T-cell (primary cell): ENCODE measurements around the gene DND1. TPM values are rescaled to one million over a fixed set of nuclear protein-coding genes. Genes with fewer than 3 reads are reported as not detected.
"Not testable (repeated sequence)": the region's sequence is repeated elsewhere in the genome, so short reads cannot be mapped to it uniquely, and the experiment has no call there.

Source experiments
- ATAC-seq, 4 experiments: fragments of 200-7000 bp in 3 of 4; fragments of 150-1000 bp in 1 of 4; cut with Tn5 transposase; replicated peaks in 1 of 4; 1 replicate in 3 of 4; 2 replicates in 1 of 4; pipeline ENCODE4 v1.10.0; 2021; ENCODE audit warnings: moderate library complexity in 3 of 4, mild to moderate bottlenecking in 2 of 4, moderate number of reproducible peaks in 1 of 4
- CTCF ChIA-PET, 2 donors: fragments of 300-600 bp; sonication (Branson Sonifier 250); formaldehyde crosslinking; loops; one replicate each; lab custom pipeline; 2022; ENCODE audit warnings: antibody characterized with exemption in 2 of 2; lab: Charles Lee
- POLR2A ChIA-PET, 2 donors: fragments of 300-600 bp; sonication (Branson Sonifier 250); formaldehyde crosslinking; loops; one replicate each; lab custom pipeline; 2022; ENCODE audit warnings: antibody characterized with exemption in 2 of 2; lab: Charles Lee
- DNase-seq, 35 experiments: peaks; one replicate each; pipeline versions ENCODE4 v3.0.0 to v3.0.0-alpha.2; 2013 to 2023
- H3K27ac ChIP-seq: one replicate; pipeline ENCODE4 v1.5.1; 2013; ENCODE audit warnings: low read length
- H3K27me3 ChIP-seq, 2 experiments: replicated peaks in 1 of 2; 1 replicate in 1 of 2; 2 replicates in 1 of 2; pipeline versions ENCODE4 v1.6.1 to v1.7.0; 2013; ENCODE audit warnings: low read length in 1 of 2, mixed read lengths in 1 of 2; ENCODE audit not compliant: control insufficient read depth in 2 of 2, insufficient read depth in 2 of 2; ENCODE audit errors: extremely low read depth in 1 of 2
- H3K36me3 ChIP-seq, 2 donors: 1 replicate in 1 of 2; 2 replicates in 1 of 2; pipeline versions ENCODE4 v1.6.1 to v1.7.0; 2013; ENCODE audit warnings: low read length in 1 of 2; ENCODE audit not compliant: control insufficient read depth in 2 of 2, insufficient read depth in 1 of 2; ENCODE audit errors: extremely low read depth in 1 of 2
- H3K4me1 ChIP-seq, 2 experiments: 1 replicate in 1 of 2; 2 replicates in 1 of 2; pipeline versions ENCODE4 v1.6.1 to v1.7.0; 2013; ENCODE audit warnings: low read length in 2 of 2, mixed read lengths in 1 of 2; ENCODE audit not compliant: insufficient read depth in 2 of 2, control insufficient read depth in 1 of 2; ENCODE audit errors: extremely low read depth in 1 of 2
- H3K4me3 ChIP-seq, 2 donors: 1 replicate in 1 of 2; 2 replicates in 1 of 2; pipeline versions ENCODE4 v1.5.1 to v1.7.0; 2013; ENCODE audit warnings: mild to moderate bottlenecking in 2 of 2, low read length in 1 of 2, moderate library complexity in 1 of 2; ENCODE audit not compliant: control insufficient read depth in 1 of 2; ENCODE audit errors: extremely low read depth in 1 of 2
- H3K9me3 ChIP-seq: 2 replicates; pipeline ENCODE4 v1.7.0; 2013
- H3K27ac Mint-ChIP-seq, 2 donors: one replicate each; pipeline ENCODE4 v1.8.0; 2020 to 2021; ENCODE audit warnings: mild to moderate bottlenecking in 2 of 2, mixed read lengths in 2 of 2
- H3K27me3 Mint-ChIP-seq, 2 donors: one replicate each; pipeline ENCODE4 v1.8.0; 2021 to 2022; ENCODE audit warnings: mixed read lengths in 2 of 2
- H3K36me3 Mint-ChIP-seq: one replicate; pipeline ENCODE4 v1.8.0; 2021; ENCODE audit warnings: mixed read lengths
- H3K4me1 Mint-ChIP-seq, 3 donors: one replicate each; pipeline ENCODE4 v1.8.0; 2020 to 2022; ENCODE audit warnings: mixed read lengths in 3 of 3, mild to moderate bottlenecking in 1 of 3
- H3K4me3 Mint-ChIP-seq, 3 donors: one replicate each; pipeline ENCODE4 v1.8.0; 2020 to 2022; ENCODE audit warnings: mild to moderate bottlenecking in 3 of 3, mixed read lengths in 3 of 3, moderate library complexity in 3 of 3
- H3K9me3 Mint-ChIP-seq, 3 donors: one replicate each; pipeline ENCODE4 v1.8.0; 2020 to 2022; ENCODE audit warnings: mixed read lengths in 3 of 3
- WGBS: methylation state at CpG from one replicate; pipeline ENCODE4 v1.1.5; 2013; ENCODE audit warnings: missing lambda C conversion rate; ENCODE audit not compliant: insufficient coverage; 5-methylcytosine and 5-hydroxymethylcytosine counted together
- total RNA-seq, 35 experiments: library from RNA in 6 of 35; stranded (reverse) in 6 of 35; fragments of 120-200 nt in 1 of 35; gene quantifications; one replicate each; pipeline versions ENCODE4 v1.2.1 to v1.2.4 and lab custom pipeline; 2013 to 2026

Gene DND1
- total RNA-seq, 5 donors from 2014 or later (not counting 1 experiment from before 2014, with no cell fraction given): 3.0 to 6.4 (median 5.5) TPM

DNA sequence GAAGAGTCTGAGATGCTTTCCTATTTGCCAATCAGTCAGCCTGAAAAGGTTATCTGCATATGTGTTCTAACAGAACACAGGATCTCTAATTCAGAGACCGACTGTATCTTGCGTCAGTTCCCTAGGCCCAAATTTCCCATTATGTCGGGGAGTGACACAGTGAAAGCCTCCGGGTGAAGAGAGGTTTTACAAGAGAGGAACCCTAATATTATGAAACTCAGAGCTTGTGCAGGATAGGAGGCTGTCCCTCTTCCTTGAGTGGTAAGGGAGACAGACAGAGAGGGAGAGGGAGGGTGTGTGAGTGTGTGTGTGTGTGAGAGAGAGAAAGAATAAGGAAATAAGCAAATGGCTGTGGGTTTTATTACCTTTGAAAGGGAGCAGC lies 42.3 kb downstream of the DND1 start:
- H3K36me3 Mint-ChIP-seq: no peaks in the 10 kb centered on the region
- H3K4me1 ChIP-seq: peaks cover 0 to 19% of the 10 kb centered on the region in 2 experiments
- ChIA-PET POLR2A (interaction anchor here in 1 of 2 donors (0.5 kb wide), 1 partner anchor 247 kb away, joined by 3 read pairs; no protein-coding TSS in a partner anchor), CTCF (no interaction called here)
- peaks cover 0 to 14% of the 10 kb centered on the region in 2 experiments for H3K27me3 ChIP-seq
- peaks cover 0 to 7% of the 10 kb centered on the region in 2 donors for H3K27me3 Mint-ChIP-seq
- WGBS: 100% methylated on average over 2 of the region's 4 CpGs
- H3K27ac Mint-ChIP-seq: peak overlapping the region in 1 of 2 donors; percentile 21
- DNase-seq (peak in 1 of 35 experiments; percentile 11), ATAC-seq (no peak)
- no peaks in the 10 kb centered on the region for H3K36me3 ChIP-seq
- H3K9me3 Mint-ChIP-seq: peaks cover 0 to 4% (median 0%) of the 10 kb centered on the region in 3 donors
- no peak overlapping the region for H3K4me3 ChIP-seq
- H3K4me3 Mint-ChIP-seq: peak overlapping the region in 2 of 3 donors; percentile 61 to 88
- H3K9me3 ChIP-seq: no peaks in the 10 kb centered on the region
- peaks cover 19 to 31% (median 23%) of the 10 kb centered on the region in 3 donors for H3K4me1 Mint-ChIP-seq
- H3K27ac ChIP-seq: no peak overlapping the region

- DNase-seq (no peak), ATAC-seq (no peak)
- H3K36me3 Mint-ChIP-seq: no peaks in the 10 kb centered on the region
- H3K4me3 Mint-ChIP-seq: peak overlapping the region in 1 of 3 donors; percentile 88
- POLR2A ChIA-PET: interaction anchor here in 1 of 2 donors (0.5 to 0.6 kb wide), 3 partner anchors 78 to 1290 kb away, joined by 3 to 4 read pairs (median 3); no protein-coding TSS in a partner anchor
- Histone ChIP-seq H3K4me3 (no peak overlapping the region), H3K9me3 (no peaks in the 10 kb centered on the region), H3K4me1 (peaks cover 0 to 19% of the 10 kb centered on the region in 2 experiments), H3K27ac (no peak overlapping the region), H3K36me3 (no peaks in the 10 kb centered on the region), H3K27me3 (peaks cover 0 to 14% of the 10 kb centered on the region in 2 experiments)
- peaks cover 0 to 4% (median 0%) of the 10 kb centered on the region in 3 donors for H3K9me3 Mint-ChIP-seq
- peaks cover 0 to 7% of the 10 kb centered on the region in 2 donors for H3K27me3 Mint-ChIP-seq
- CTCF ChIA-PET: interaction anchor here in 1 of 2 donors (0.8 kb wide), 1 partner anchor 17 kb away, joined by 3 read pairs; the partner anchor contains the start of gene IK
- H3K4me1 Mint-ChIP-seq: peaks cover 19 to 31% (median 23%) of the 10 kb centered on the region in 3 donors
- 60% methylated on average over 1 of the region's 2 CpGs for WGBS
- H3K27ac Mint-ChIP-seq: no peak overlapping the region
These were observed 42.9 kb downstream of the DND1 start for GRCh38 chr5:140630292-140631035.

DNA sequence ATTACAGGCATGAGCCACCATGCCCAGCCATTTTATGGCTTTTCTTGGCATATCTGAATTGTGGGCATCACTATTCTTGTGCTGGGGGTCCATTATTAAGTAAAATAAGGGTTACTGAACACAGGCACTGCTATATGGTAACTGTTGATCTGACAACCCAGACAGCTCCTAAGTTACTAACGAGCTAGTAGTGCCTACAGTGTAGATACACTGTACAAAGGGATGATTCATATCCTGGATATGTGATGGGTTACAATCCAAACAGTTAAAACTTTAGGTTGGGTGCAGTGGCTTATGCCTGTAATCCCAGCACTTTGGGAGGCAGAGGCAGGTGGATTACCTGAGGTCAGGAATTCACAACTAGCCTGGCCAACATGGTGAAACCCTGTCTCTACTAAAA lies 44.7 kb downstream of the DND1 start:
- ATAC-seq (no peak), DNase-seq (no peak)
- Mint-ChIP-seq H3K27ac (no peak overlapping the region), H3K4me3 (no peak overlapping the region), H3K36me3 (no peaks in the 10 kb centered on the region), H3K27me3 (peaks cover 0 to 7% of the 10 kb centered on the region in 2 donors), H3K4me1 (peaks cover 14 to 21% (median 18%) of the 10 kb centered on the region in 3 donors), H3K9me3 (peaks cover 0 to 4% (median 0%) of the 10 kb centered on the region in 3 donors)
- H3K27ac ChIP-seq: no peak overlapping the region
- H3K27me3 ChIP-seq: peaks cover 0 to 14% of the 10 kb centered on the region in 2 experiments
- WGBS: no CpG with 5 or more reads among the region's 1 CpG
- no peaks in the 10 kb centered on the region for H3K36me3 ChIP-seq
- peaks cover 0 to 19% of the 10 kb centered on the region in 2 experiments for H3K4me1 ChIP-seq
- H3K4me3 ChIP-seq: no peak overlapping the region
- ChIA-PET CTCF (no interaction called here), POLR2A (no interaction called here)
- no peaks in the 10 kb centered on the region for H3K9me3 ChIP-seq

DNA sequence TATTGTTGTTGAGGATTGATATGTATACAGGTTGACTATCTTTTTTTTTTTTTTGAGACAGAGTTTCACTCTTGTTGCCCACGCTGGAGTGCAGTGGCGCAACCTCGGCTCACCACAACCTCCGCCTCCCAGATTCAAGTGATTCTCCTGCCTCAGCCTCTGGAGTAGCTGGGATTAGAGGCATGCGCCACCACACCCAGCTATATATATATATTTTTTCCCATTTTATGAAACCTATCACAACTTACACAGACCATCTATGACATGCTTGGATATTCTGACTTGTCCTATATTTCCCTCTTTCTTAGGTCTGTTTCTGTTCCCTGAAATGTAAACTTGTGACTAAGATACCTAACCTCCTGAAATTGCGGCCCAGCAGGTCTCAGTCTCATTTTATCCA lies 45.4 kb downstream of the DND1 start:
- peaks cover 0 to 12% of the 10 kb centered on the region in 2 experiments for H3K27me3 ChIP-seq
- ATAC-seq (no peak), DNase-seq (no peak)
- no peak overlapping the region for H3K4me3 Mint-ChIP-seq
- peaks cover 7 to 15% (median 11%) of the 10 kb centered on the region in 3 donors for H3K4me1 Mint-ChIP-seq
- no peaks in the 10 kb centered on the region for H3K9me3 ChIP-seq
- peaks cover 0 to 4% (median 0%) of the 10 kb centered on the region in 3 donors for H3K9me3 Mint-ChIP-seq
- no peak overlapping the region for H3K27ac ChIP-seq
- H3K36me3 ChIP-seq: no peaks in the 10 kb centered on the region
- H3K36me3 Mint-ChIP-seq: no peaks in the 10 kb centered on the region
- WGBS: 100% methylated on average over 3 of the region's 6 CpGs
- no peak overlapping the region for H3K27ac Mint-ChIP-seq
- CTCF ChIA-PET: interaction anchor here in 1 of 2 donors (0.6 kb wide), 1 partner anchor 233 kb away, joined by 6 read pairs; no protein-coding TSS in a partner anchor
- H3K4me1 ChIP-seq: peaks cover 0 to 15% of the 10 kb centered on the region in 2 experiments
- peaks cover 0 to 7% of the 10 kb centered on the region in 2 donors for H3K27me3 Mint-ChIP-seq
- POLR2A ChIA-PET: no interaction called here
- H3K4me3 ChIP-seq: no peak overlapping the region

GRCh38 chr5:140624886-140625285 lies 48.5 kb downstream of the DND1 start:
- DNase-seq, H3K27ac ChIP-seq, H3K9me3 Mint-ChIP-seq, H3K36me3 Mint-ChIP-seq, H3K36me3 ChIP-seq, H3K27ac Mint-ChIP-seq, H3K9me3 ChIP-seq, H3K4me1 ChIP-seq, CTCF ChIA-PET, H3K4me1 Mint-ChIP-seq, ATAC-seq, H3K4me3 Mint-ChIP-seq, POLR2A ChIA-PET, H3K27me3 ChIP-seq, H3K4me3 ChIP-seq: not testable (repeated sequence)
- peaks cover 4 to 10% of the 10 kb centered on the region in 2 donors for H3K27me3 Mint-ChIP-seq
- 100% methylated on average over 4 of the region's 10 CpGs for WGBS

GRCh38 chr5:140623061-140623460 lies 50.3 kb downstream of the DND1 start:
- CTCF ChIA-PET, H3K9me3 ChIP-seq, DNase-seq, H3K27me3 ChIP-seq, H3K27ac Mint-ChIP-seq, H3K27ac ChIP-seq, H3K4me1 ChIP-seq, H3K4me1 Mint-ChIP-seq, H3K4me3 ChIP-seq, H3K9me3 Mint-ChIP-seq, H3K36me3 Mint-ChIP-seq, H3K36me3 ChIP-seq, H3K4me3 Mint-ChIP-seq, ATAC-seq: not testable (repeated sequence)
- POLR2A ChIA-PET: interaction anchor here in 1 of 2 donors (1.0 kb wide), 1 partner anchor 58 kb away, joined by 4 read pairs; no protein-coding TSS in a partner anchor
- H3K27me3 Mint-ChIP-seq: peaks cover 7 to 10% of the 10 kb centered on the region in 2 donors
